HG02840 (cell line): Measurements from ENCODE around the gene FBXO2.

Source experiments
- ATAC-seq: cut with Tn5 transposase; IDR thresholded peaks from one replicate; pipeline ENCODE4 v1.9.1; 2021; ENCODE audit warnings: mild to moderate bottlenecking, moderate library complexity, moderate number of reproducible peaks; ENCODE audit not compliant: unreplicated experiment, low FRiP score

FBXO2 gene

GRCh38 chr1:11600836-11601235 is 53.4 kb downstream of the FBXO2 start:
- ATAC-seq, result no peak

- ATAC-seq, result no peak
These were observed 54.2 kb downstream of the FBXO2 start for GRCh38 chr1:11599891-11600576.

GRCh38 chr1:11598461-11598860 is 55.8 kb downstream of the FBXO2 start:
- ATAC-seq, result no peak
